ENCODE results near the gene LRRC3C.

LRRC3C gene

DNA sequence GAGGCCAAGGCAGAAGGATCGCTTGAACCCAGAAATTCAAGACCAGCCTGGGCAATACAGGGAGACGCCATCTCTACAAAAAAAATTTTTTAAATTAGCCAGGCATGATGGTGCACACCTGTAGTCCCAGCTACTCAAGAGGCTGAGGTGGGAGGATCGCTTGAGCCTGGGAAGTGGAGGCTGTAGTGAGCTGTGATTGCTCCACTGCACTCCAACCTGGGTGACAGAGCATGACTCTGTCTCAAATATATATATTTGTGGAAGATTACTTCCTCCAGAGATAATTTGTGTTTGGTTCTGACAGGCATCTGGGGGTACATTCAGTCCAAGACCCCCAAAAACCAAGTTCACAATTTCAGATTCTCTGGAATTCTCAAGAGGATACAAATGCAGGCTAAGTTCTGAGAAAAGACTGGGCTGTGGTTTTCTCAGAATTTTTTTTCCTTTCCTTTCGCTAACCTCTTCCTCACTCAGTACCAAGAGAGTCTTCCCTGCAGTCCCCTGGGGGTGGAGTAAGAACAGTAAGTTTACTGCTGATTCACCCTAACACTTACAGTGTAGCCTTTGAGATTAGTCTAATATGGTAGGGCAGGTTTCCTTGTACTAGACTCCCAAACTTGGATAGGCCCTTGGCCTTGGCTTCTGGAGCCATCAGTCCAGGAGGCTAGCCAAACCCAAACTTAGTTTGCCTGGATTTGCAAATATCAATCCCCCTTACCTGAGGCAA lies 24.2 kb upstream of the LRRC3C start:
- no peak for DNase-seq (ENCODE audit: low spot score)
- no peak for TF ChIP-seq CTCF (IDR thresholded peaks at IDR 0.05; ENCODE audit: extremely low read depth, missing control alignments)

- DNase-seq (ENCODE audit: low spot score), result no peak
- no peak for TF ChIP-seq CTCF (IDR thresholded peaks at IDR 0.05; ENCODE audit: extremely low read depth, missing control alignments)
These were observed 22.6 kb upstream of the LRRC3C start for GRCh38 chr17:39904990-39905288.

DNA sequence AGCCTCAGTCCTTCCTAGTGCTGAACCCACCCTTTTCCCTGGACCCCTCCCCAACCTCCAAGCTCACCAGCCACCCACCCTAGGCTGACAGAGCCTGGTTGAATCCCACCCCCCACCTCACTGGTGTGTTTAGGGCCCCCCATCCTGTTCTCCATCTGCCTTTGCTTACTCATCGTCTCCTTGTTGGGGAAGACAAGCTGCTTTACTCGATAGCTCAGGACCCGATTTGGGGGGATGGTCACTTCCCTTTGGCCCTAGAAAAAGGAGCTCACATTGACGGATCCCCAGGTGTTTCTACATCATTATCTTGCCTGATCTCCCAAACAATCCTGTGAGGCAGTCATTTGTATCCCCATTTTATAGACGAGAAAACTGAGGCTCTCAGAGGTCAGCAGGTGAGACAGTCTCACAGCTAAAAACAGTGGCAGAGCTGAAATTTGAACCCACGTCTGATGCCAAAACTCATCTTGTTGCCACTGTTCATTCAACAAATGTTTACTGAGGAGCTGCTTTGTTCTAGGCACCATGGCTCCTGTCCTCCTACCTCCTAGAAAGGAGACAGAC lies 18.7 kb upstream of the LRRC3C start:
- no peak for DNase-seq (ENCODE audit: low spot score)
- TF ChIP-seq CTCF (IDR thresholded peaks at IDR 0.05; ENCODE audit: extremely low read depth, missing control alignments), result no peak

GRCh38 chr17:39913989-39914388 lies 13.5 kb upstream of the LRRC3C start:
- no peak for TF ChIP-seq CTCF (IDR thresholded peaks at IDR 0.05; ENCODE audit: extremely low read depth, missing control alignments)
- DNase-seq (ENCODE audit: low spot score), result no peak

GRCh38 chr17:39915559-39915958 lies 12.0 kb upstream of the LRRC3C start:
- no peak for TF ChIP-seq CTCF (IDR thresholded peaks at IDR 0.05; ENCODE audit: extremely low read depth, missing control alignments)
- DNase-seq (ENCODE audit: low spot score), result peak; percentile 37

DNA sequence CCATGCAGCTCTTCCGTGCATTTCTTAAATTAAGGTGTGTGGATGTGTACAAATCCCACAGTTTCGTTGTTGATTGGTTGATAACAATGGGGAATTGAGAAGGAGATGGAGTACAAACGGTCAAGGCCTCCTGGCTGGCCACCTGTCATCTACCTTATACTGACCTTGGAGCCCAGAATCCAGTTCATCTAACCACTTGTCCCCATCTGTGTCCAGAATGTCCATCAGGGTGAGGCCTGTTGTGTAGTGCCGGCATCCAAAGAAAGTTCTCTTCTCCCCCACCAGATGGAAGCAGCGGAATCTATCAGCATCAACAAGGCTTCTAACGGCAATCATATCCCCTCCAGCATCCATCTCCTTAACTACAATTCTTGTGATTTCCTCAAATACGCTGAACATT lies 10.6 kb upstream of the LRRC3C start:
- TF ChIP-seq CTCF (IDR thresholded peaks at IDR 0.05; ENCODE audit: extremely low read depth, missing control alignments), result no peak
- DNase-seq (ENCODE audit: low spot score), result no peak

GRCh38 chr17:39919087-39919683 lies 8.3 kb upstream of the LRRC3C start:
- TF ChIP-seq CTCF (IDR thresholded peaks at IDR 0.05; ENCODE audit: extremely low read depth, missing control alignments), result no peak
- DNase-seq (ENCODE audit: low spot score), result no peak
